Adrenal gland (tissue), 5 donors: ENCODE data around the gene RPRD1B.

ENCODE experiments used
- CTCF ChIP-seq, 6 experiments: fragments of 450-650 bp in 4 of 6; fragments of 200-600 bp in 2 of 6; sonication (generic) in 1 of 6; IDR thresholded peaks; 1 replicate in 5 of 6; 2 replicates in 1 of 6; pipeline versions ENCODE4 v1.5.1 to v1.8.0; 2016 to 2021; ENCODE audit warnings: antibody characterized with exemption in 6 of 6, mild to moderate bottlenecking in 2 of 6, moderate library complexity in 1 of 6
- POLR2A ChIP-seq, 2 donors: fragments of 450-650 bp; IDR thresholded peaks; one replicate each; pipeline ENCODE4 v1.6.1; 2017; ENCODE audit warnings: antibody characterized with exemption in 2 of 2, mild to moderate bottlenecking in 2 of 2, moderate library complexity in 1 of 2
- donor health status: DM: no; HTN: no; CAD: no.

- TF ChIP-seq CTCF (IDR thresholded peaks at IDR 0.05): no peak
- no peak for TF ChIP-seq POLR2A (IDR thresholded peaks at IDR 0.05)
Observed at GRCh38 chr20:38075161-38075998, 41.8 kb downstream of the RPRD1B start.
